ENCODE measurements around the gene CEACAM16.
"Not testable (repeated sequence)": the region's sequence is repeated elsewhere in the genome, so short reads cannot be mapped to it uniquely, and the experiment has no call there.

Gene CEACAM16

DNA sequence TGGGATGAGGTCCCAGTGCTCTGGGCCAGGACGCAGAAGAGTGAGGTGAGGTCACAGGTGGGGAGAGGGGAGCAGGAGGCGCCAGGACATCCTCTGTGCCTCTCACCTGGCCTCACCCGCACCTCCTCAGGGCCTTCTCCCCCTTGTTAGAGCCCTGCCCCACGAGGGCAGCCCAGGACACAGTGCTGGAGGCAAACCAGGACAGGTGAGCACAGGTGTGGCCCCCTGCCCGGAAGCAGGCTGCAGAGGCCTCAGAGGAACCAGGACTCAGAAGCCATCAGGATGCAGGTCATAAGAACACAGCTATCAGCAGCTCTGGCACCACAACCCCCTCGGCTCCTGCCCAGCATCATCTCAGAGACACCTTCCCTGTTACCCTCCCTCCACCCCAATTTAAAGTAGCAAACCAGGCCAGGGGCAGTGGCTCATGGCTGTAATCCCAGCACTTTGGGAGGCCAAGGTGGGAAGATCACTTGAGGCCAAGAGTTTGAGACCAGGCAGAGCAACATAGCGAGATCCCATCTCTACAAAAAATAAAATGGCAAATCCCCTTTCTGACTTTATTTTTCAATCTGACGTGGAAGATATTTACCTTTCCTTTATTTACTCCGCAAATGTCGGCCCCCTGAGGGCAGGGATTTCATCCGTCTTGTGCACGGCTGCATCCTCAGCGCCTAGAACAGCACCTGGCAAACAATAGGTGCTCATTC is at the start of gene CEACAM16:
CEACAM16 (plus strand) TSS at position 660 of the 710 bp plus-strand sequence. CDS start 2,306 bp downstream, outside the sequence.
- no peak for DNase-seq

- DNase-seq = no peak
These were observed 49.3 kb upstream of the CEACAM16 start for GRCh38 chr19:44649578-44650145.

DNA sequence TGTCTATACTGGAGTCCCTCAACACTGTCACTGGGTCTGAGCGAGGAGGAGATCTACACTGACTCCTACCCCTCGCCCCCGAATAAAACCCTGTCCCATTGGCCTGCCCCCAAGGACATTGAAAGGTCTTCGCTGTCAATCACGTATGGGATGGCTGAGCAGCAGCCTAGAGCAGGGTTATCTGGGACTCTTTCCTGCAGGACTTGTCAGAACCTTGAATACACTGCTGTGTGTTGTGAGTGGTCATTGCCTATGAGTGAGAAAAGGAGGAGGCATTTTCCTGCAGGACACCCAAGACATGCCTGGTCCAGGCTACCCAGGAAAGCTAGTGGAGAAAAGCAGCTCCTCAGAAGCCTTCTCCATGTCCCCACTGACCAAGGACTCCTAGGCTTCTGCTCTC is 45.6 kb upstream of the CEACAM16 start:
- DNase-seq = no peak

DNA sequence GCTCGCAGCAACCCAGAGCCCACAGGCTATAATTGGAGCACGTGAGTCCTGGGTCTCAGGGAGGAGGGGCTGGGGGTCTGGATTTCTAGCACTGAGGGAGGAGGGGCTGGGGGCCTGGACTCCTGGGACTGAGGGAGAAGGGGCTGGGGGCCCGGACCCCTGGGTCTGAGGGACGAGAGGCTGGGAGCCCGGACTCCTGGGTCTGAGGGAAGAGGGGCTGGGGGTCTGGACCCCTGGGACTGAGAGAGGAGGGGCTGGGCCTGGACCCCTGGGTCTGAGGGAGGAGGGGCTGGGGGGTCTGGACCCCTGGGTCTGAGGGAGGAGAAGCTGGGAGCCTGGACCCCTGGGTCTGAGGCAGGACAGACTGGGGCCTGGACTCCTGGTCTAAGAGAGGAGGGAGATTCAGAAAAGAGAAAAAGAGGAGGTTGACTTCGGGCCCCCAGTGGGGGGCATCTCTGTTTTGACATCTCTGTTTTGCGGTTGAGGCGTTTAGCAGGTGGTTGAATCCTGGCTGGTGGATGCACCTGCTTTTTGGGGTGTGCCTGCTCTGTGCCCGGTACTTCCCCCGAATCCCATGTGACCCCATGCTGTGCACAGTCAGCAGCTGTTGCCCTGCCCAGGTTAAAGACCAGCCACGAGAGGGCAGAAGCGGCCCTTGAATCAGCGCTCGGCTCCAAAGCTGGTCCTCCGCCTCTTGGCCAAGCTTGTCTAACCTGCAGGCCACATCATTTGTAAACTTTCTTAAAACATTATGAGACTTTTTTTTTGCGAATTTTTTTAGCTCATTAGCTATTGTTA is 44.8 kb upstream of the CEACAM16 start:
- DNase-seq = peak in 2 of 3 experiments; percentile 47 to 62

GRCh38 chr19:44657211-44657921 is 41.6 kb upstream of the CEACAM16 start:
- peak; percentile 36 to 67 (median 40) for DNase-seq

DNA sequence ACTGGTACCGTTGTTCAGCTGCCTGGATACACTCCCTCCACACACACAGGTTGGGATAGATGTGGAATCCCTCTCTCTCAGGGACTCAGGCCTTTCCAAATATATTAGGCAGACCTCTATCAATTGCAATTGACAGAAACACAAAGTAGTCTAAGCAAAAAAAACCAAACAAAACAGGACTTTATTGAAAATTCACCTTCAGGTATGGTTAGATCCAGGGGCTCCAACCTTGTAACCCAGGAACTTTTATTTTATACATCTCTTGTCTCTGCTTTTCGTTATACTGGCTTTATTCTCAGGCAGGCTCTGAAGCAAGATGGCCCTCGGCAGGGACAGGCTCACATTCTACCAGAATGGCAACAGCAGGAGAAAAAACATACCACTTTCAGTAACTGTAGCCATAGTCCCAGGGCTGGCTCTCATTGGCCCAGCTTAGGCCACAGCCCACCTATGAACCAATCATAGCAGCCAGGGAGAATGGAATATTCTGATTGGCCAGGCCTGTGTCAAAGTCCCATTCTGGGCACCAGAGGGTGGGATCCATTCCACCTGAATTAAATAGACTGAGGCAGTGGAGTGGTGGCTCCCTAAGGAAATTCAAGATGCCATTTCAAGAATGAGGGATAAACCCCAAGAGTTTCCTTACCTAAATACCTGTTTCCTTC is 40.8 kb upstream of the CEACAM16 start:
- no peak for DNase-seq

- no peak for DNase-seq
These were observed 38.9 kb upstream of the CEACAM16 start for GRCh38 chr19:44660081-44660480.

DNA sequence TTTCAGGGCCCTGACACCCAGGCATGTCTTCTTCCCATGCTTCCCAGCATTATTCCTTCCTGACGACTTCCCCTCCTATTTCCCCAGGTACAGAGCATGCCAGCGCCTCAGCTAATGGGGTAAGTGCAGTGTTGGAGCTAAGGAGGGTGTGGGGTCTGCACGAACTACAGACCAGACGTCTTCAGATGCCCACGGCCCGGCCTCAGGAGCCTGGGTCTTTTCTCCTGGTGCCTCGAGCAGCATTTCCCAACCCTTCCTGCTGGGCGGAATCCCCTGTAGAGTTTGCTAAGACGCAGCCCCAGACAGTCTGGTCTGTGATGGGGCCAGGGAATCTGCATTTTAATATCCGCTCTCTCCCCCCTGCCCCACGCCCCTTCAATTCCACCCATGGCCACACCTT is 37.7 kb upstream of the CEACAM16 start:
- DNase-seq = no peak

GRCh38 chr19:44661904-44662303 is 37.0 kb upstream of the CEACAM16 start:
- DNase-seq = no peak

DNA sequence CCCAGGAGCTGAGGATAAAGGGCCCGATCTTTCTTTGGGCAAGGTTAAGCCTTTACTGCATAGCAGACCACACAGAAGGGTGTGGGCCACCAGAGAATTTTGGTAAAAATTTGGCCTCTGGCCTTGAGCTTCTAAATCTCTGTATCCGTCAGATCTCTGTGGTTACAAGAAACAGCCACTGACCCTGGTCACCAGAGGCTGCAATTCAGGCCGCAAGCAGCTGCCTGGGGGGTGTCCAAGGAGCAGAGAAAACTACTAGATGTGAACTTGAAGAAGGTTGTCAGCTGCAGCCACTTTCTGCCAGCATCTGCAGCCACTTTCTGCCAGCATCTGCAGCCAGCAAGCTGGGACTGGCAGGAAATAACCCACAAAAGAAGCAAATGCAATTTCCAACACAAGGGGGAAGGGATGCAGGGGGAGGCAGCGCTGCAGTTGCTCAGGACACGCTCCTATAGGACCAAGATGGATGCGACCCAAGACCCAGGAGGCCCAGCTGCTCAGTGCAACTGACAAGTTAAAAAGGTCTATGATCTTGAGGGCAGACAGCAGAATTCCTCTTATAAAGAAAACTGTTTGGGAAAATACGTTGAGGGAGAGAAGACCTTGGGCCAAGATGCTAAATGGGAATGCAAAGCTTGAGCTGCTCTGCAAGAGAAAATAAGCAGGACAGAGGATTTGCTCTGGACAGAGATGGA is 36.1 kb upstream of the CEACAM16 start:
- no peak for DNase-seq

DNA sequence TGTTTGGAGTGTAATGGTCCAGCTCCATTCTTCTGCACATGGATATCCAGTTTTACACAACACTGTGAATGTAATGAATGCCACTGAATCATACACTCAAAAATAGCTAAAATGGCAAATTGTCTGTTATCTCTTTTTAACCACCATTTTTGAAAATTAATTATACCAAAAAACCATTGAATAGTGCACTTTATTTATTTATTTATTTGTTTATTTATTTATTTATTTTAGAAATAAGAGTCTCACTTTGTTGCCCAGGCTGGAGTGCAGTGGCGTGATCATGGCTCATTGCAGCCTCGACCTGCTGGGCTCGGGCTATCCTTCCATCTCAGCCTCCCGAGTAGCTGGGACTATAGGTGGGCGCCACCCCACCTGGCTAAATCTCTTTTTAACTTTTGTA is 35.0 kb upstream of the CEACAM16 start:
- DNase-seq = no peak

DNA sequence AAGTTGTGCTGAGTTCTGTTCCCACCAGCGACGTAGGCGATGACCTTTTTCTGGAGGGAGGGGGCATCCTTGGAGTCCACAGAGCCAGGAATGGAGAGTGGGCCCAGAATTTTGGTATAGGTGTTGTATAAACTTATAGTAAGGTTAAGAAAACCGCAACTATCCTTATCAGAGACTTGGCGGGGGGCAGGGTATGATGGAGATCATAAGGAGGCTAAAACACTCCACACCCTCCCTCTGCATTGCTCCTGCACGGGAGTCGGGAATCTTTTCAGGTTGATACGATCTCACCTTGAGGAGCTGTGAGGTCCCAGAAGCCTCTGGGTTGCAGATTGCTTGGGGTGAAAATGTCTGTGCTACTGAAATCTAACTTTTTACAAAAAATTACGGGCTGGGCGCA is 34.0 kb upstream of the CEACAM16 start:
- no peak for DNase-seq

DNA sequence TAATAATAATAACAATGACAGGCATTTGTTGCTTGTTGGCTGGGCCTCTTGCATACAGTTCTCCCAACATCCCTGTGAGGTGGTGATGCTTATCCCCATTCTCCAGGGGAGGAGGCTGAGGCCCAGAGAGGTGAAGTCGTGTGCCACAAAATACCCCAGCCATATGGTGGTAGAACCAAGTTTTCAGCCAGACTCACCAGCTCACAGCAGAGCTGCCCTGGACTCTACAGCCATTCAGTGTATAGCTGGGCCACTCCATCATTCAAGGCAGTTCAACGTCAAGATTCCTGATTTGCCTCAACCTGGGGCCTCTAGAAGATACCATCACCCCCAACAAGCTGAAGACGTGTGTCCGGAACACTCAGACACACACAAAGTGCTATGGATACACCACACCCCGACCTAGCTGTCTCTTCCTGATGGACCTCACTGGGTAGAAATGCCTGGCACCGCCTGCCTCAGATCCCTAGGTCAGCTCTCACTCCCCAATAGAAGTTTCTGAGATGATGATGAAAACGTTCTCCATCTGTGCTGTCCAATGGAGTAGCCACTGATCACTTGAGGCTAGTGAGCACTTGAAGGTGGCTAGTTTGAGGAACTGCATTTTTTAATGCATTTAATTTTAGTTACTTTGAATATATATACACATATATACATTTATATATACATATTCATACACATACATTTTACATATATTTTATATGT is 31.9 kb upstream of the CEACAM16 start:
- DNase-seq = peak in 2 of 3 experiments; percentile 8 to 48

DNA sequence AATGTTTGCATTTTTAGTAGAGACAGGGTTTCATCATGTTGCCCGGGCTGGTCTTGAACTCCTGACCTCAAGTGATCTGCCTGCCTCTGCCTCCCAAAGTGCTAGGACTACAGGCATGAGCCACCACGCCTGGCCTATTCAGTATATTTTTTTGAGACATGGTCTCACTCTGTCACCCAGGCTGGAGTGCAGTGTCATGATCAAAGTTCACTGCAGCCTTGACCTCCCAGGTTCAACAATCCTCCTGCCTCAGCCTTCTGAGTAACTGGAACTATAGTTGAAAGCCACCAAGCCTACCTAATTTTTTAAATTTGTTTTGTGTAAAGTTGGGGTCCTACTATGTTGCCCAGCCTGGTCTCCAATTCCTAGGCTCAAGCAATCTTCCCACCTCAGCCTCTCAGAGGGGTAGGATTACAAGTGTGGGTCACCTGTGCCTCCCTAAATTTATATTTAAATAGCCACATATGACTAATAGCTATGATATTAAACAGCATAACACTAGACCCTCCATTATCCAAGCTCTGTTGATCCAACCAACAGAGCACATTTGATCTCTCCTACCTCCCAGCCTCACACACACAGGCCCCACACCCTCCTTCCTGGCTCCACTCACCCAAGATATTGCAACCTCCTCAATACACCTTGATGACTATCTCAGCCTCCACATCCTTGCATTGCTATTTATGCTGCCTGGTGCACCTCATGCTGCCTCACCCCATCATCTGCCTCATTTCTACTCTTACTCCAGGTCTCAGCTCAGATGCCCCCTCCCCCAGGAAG is 29.8 kb upstream of the CEACAM16 start:
- no peak for DNase-seq

DNA sequence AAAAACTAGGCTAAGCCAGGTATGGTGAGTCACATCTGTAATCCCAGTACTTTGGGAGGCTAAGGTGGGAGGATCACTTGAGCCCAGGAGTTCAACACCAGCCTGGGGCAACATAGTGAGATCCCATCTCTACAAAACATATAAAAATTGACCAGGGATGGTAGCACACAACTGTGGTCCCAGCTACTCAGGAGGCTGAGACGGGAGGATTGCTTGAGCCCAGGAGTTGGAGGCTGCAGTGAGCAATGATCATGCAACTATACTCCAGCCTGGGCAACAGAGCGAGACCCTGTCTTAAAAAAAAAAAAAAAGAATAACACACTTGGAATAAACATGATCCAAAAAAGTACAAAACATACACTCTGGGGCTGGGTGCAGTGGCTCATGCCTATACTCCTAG is 28.9 kb upstream of the CEACAM16 start:
- not testable (repeated sequence) for DNase-seq

DNA sequence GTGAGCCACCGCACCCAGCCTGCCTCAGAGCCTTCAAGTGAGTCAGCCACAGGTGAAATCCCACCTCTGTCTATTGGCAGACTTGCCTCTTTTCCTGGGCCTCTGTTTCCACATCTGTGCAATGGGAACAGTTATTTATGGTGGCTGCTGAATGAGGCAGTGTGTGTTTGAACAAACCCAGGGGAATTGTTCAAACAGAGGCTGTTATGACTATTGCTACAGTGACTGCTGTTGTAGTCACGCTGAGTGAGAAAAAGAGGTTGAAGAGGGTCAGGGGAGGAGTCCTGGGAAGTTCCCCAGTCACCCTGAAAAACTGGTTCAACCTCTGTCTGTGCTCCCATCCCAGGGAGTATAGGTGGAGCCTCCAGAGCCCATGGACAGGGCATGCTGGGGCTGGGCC is 27.6 kb upstream of the CEACAM16 start, which contains the start of gene CEACAM19:
CEACAM19 (plus strand) TSS at position 83 of the 400 bp plus-strand sequence. CDS start 450 bp downstream, outside the sequence.
- DNase-seq = no peak

DNA sequence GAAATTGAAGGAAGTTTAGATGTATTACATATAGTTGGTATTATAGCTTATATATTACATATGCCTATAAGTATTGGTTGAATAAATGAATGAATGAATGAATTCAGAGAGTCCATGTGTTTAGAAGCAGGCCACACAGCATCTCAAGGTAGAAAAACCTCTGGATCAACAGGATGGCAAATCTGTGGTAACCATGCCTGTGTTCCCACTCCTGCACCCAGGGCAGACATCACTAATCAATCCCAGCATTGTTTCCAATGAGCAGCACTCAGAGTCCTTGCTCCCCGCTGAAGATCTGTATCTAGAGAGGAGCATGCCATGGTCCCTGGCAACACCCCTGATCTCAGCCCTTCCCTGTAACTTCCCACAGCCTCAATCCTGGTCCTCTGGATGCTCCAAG is 26.7 kb upstream of the CEACAM16 start:
- no peak for DNase-seq

GRCh38 chr19:44673510-44673909 is 25.4 kb upstream of the CEACAM16 start:
- no peak for DNase-seq

GRCh38 chr19:44675521-44675920 is 23.4 kb upstream of the CEACAM16 start:
- no peak for DNase-seq

Measured in NCI-H1417 (cell line).